Measurements from ENCODE around the gene CDH12.

CDH12 gene

DNA sequence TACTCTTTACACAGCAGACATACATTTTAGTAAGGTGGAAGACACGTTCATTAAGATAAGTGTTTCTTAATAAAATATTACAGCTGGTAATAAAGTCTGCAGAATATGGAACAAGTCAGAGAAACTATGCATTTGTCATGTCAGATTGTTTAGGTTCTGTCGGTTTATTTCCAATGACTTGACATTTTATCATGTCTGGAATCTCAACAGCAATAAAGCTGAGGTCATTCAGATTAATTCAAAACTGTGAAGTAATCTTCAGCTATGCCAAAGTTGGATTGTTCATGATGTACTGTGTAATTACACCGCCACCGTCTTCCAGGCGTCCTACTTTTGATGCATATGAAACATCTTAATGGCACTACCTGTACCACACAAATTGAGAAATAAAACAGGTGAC, 1032.6 kb downstream of the CDH12 start:
- H4K8ac ChIP-seq (ENCODE audit: low read depth, low read length), result no peak overlapping the region
- WGBS (ENCODE audit: extremely low coverage, insufficient coverage, insufficient read length), result no CpG with 5 or more reads among the region's 5 CpGs
- H3K4ac ChIP-seq (ENCODE audit: low read depth, low read length), result no peak overlapping the region
- H3K9ac ChIP-seq (ENCODE audit: low read length), result no peak overlapping the region
- no peaks in the 10 kb centered on the region for H3K9me3 ChIP-seq (ENCODE audit: insufficient read depth, low read depth, low read length)
- no peaks in the 10 kb centered on the region for H3K79me1 ChIP-seq (ENCODE audit: low read length)
- no peak overlapping the region for H3K4me3 ChIP-seq (ENCODE audit: low read depth, low read length)
- H2BK5ac ChIP-seq (ENCODE audit: low read depth, low read length, poor library complexity), result no peak overlapping the region
- no peak overlapping the region for H3K18ac ChIP-seq (ENCODE audit: low read length)
- no peaks in the 10 kb centered on the region for H3K4me1 ChIP-seq (ENCODE audit: control insufficient read depth in 1 of 2, insufficient read depth in 2 of 2, low read length in 2 of 2)
- no peak overlapping the region for H3K4me2 ChIP-seq (ENCODE audit: low read length)
- no peak overlapping the region for H2BK12ac ChIP-seq (ENCODE audit: low read length)
- H4K91ac ChIP-seq (ENCODE audit: low read depth, low read length), result no peak overlapping the region
- H3K27ac ChIP-seq (ENCODE audit: low read depth, low read length), result no peak overlapping the region
- no peaks in the 10 kb centered on the region for H3K36me3 ChIP-seq (ENCODE audit: control insufficient read depth in 1 of 2, insufficient read depth in 2 of 2, low read length in 2 of 2)
- no peak overlapping the region for H2BK120ac ChIP-seq (ENCODE audit: insufficient read depth, low read length, poor library complexity)
- no peak overlapping the region for H2AK5ac ChIP-seq (ENCODE audit: low read length)
- no peak overlapping the region for H2AFZ ChIP-seq (ENCODE audit: insufficient read depth, low read length, poor library complexity)
- no peaks in the 10 kb centered on the region for H3K27me3 ChIP-seq (ENCODE audit: insufficient read depth, low read length)
- no peak overlapping the region for H3K23ac ChIP-seq (ENCODE audit: low read length)
- no peaks in the 10 kb centered on the region for H3K79me2 ChIP-seq (ENCODE audit: control insufficient read depth, insufficient read depth, low read length, poor library complexity)
- no peak overlapping the region for H3K14ac ChIP-seq (ENCODE audit: low read length)
- H4K12ac ChIP-seq (ENCODE audit: low read depth, low read length), result no peak overlapping the region
- DNase-seq, result no peak

DNA sequence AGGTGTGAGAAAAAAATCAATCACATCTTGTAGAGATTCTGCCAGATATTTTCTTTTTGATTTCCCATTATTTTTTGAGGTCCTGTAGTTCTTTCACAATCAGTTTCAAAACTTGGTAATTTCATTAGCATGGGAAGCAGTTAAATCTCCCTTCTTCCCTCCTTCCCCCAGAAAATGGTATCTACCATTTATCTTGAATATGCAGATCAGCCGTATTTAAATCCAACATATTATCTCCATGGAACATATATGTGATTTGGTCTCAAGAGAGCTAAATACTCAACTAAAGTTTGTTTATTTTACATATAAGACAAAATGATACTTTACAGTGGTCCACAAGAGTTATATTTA, 1034.8 kb downstream of the CDH12 start:
- no peaks in the 10 kb centered on the region for H3K27me3 ChIP-seq (ENCODE audit: insufficient read depth, low read length)
- no CpG with 5 or more reads among the region's 1 CpG for WGBS (ENCODE audit: extremely low coverage, insufficient coverage, insufficient read length)
- H4K8ac ChIP-seq (ENCODE audit: low read depth, low read length), result no peak overlapping the region
- H3K14ac ChIP-seq (ENCODE audit: low read length), result no peak overlapping the region
- no peak overlapping the region for H4K12ac ChIP-seq (ENCODE audit: low read depth, low read length)
- H3K36me3 ChIP-seq (ENCODE audit: control insufficient read depth in 1 of 2, insufficient read depth in 2 of 2, low read length in 2 of 2), result no peaks in the 10 kb centered on the region
- no peaks in the 10 kb centered on the region for H3K79me2 ChIP-seq (ENCODE audit: control insufficient read depth, insufficient read depth, low read length, poor library complexity)
- no peak overlapping the region for H3K18ac ChIP-seq (ENCODE audit: low read length)
- no peak overlapping the region for H2BK12ac ChIP-seq (ENCODE audit: low read length)
- no peak overlapping the region for H2BK120ac ChIP-seq (ENCODE audit: insufficient read depth, low read length, poor library complexity)
- H3K4ac ChIP-seq (ENCODE audit: low read depth, low read length), result no peak overlapping the region
- H3K79me1 ChIP-seq (ENCODE audit: low read length), result no peaks in the 10 kb centered on the region
- no peak overlapping the region for H2BK5ac ChIP-seq (ENCODE audit: low read depth, low read length, poor library complexity)
- H2AK5ac ChIP-seq (ENCODE audit: low read length), result no peak overlapping the region
- no peak for DNase-seq
- no peak overlapping the region for H3K23ac ChIP-seq (ENCODE audit: low read length)
- H3K27ac ChIP-seq (ENCODE audit: low read depth, low read length), result no peak overlapping the region
- H3K4me3 ChIP-seq (ENCODE audit: low read depth, low read length), result no peak overlapping the region
- no peak overlapping the region for H3K4me2 ChIP-seq (ENCODE audit: low read length)
- no peak overlapping the region for H4K91ac ChIP-seq (ENCODE audit: low read depth, low read length)
- H2AFZ ChIP-seq (ENCODE audit: insufficient read depth, low read length, poor library complexity), result no peak overlapping the region
- H3K9ac ChIP-seq (ENCODE audit: low read length), result no peak overlapping the region
- H3K4me1 ChIP-seq (ENCODE audit: control insufficient read depth in 1 of 2, insufficient read depth in 2 of 2, low read length in 2 of 2), result no peaks in the 10 kb centered on the region
- no peaks in the 10 kb centered on the region for H3K9me3 ChIP-seq (ENCODE audit: insufficient read depth, low read depth, low read length)

DNA sequence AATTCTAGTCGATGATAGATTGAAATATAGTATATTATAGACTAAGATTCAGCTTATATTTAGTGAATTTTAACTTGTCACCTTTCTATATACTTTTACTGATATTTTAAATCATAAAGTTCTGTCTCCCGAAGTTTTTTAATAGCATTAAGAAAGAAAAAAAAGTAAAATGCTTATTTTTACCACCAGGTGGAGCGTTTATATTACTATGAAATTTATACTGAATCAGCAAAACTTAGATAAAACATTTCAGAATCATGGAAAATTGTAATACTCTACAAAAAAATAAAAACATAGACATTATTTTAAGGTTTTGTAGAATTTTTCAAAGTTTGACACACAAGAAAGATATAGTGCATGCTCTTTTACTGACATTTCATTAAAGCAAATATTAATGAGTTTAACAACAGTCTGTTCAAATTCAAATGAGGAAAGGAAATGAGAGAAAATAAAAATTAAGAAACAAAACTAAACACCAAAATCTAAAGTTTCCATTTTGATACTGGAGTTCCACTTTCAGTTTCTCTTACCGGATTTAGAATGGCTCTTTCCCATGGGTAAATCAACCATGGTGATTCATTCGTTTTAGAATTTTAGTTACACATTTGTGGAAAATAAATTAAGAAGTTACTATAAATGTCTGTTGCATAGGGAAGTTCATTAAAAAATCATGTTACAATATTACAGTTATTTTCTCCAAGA, 1035.3 kb downstream of the CDH12 start:
- peak in 1 of 2 donors; percentile 42 for DNase-seq
- Histone ChIP-seq H2AFZ (ENCODE audit: insufficient read depth, low read length, poor library complexity) (no peak overlapping the region), H2BK5ac (ENCODE audit: low read depth, low read length, poor library complexity) (no peak overlapping the region), H3K4ac (ENCODE audit: low read depth, low read length) (no peak overlapping the region), H3K23ac (ENCODE audit: low read length) (no peak overlapping the region), H3K79me2 (ENCODE audit: control insufficient read depth, insufficient read depth, low read length, poor library complexity) (no peaks in the 10 kb centered on the region), H4K8ac (ENCODE audit: low read depth, low read length) (no peak overlapping the region), H3K4me1 (ENCODE audit: control insufficient read depth in 1 of 2, insufficient read depth in 2 of 2, low read length in 2 of 2) (no peaks in the 10 kb centered on the region), H2BK120ac (ENCODE audit: insufficient read depth, low read length, poor library complexity) (no peak overlapping the region), H2AK5ac (ENCODE audit: low read length) (no peak overlapping the region), H3K4me2 (ENCODE audit: low read length) (no peak overlapping the region), H3K14ac (ENCODE audit: low read length) (no peak overlapping the region), H3K18ac (ENCODE audit: low read length) (no peak overlapping the region), H3K36me3 (ENCODE audit: control insufficient read depth in 1 of 2, insufficient read depth in 2 of 2, low read length in 2 of 2) (no peaks in the 10 kb centered on the region), H3K79me1 (ENCODE audit: low read length) (no peaks in the 10 kb centered on the region), H2BK12ac (ENCODE audit: low read length) (no peak overlapping the region), H4K12ac (ENCODE audit: low read depth, low read length) (no peak overlapping the region), H3K27ac (ENCODE audit: low read depth, low read length) (no peak overlapping the region), H3K27me3 (ENCODE audit: insufficient read depth, low read length) (no peaks in the 10 kb centered on the region), H3K9ac (ENCODE audit: low read length) (no peak overlapping the region), H4K91ac (ENCODE audit: low read depth, low read length) (no peak overlapping the region), H3K9me3 (ENCODE audit: insufficient read depth, low read depth, low read length) (no peaks in the 10 kb centered on the region), H3K4me3 (ENCODE audit: low read depth, low read length) (no peak overlapping the region)
- no CpG with 5 or more reads among the region's 5 CpGs for WGBS (ENCODE audit: extremely low coverage, insufficient coverage, insufficient read length)

DNA sequence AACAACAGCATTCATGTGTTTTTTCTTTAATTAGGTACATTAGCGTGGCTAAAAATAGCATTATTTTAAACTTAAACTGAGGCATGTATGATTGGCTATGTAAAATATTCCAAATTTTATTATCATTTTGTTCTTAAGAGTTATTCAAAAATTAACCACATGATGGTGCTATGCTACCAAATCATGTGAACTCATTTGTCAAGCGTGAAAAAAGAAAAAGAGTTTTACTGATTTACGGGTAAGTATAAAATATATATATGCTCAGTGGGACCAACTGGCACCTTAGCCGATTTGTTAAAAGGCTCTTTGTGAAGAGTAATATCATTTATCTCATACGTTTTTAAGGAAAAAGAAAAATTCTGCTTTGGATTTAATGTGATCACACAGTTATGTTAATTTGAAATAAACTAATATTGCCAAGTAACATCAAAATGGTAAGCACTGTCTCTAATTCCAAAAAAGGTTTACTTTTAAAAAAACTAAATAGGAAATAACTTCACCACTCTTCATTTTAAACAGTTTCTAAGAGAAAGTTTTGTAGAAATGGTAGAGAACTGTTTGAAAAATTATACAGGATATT, 1042.3 kb downstream of the CDH12 start:
- H3K4ac ChIP-seq (ENCODE audit: low read depth, low read length), result no peak overlapping the region
- no peak overlapping the region for H3K27ac ChIP-seq (ENCODE audit: low read depth, low read length)
- H4K91ac ChIP-seq (ENCODE audit: low read depth, low read length), result no peak overlapping the region
- H4K12ac ChIP-seq (ENCODE audit: low read depth, low read length), result no peak overlapping the region
- H3K4me3 ChIP-seq (ENCODE audit: low read depth, low read length), result no peak overlapping the region
- no peak overlapping the region for H3K14ac ChIP-seq (ENCODE audit: low read length)
- no peak overlapping the region for H2BK12ac ChIP-seq (ENCODE audit: low read length)
- H3K23ac ChIP-seq (ENCODE audit: low read length), result no peak overlapping the region
- no peaks in the 10 kb centered on the region for H3K79me2 ChIP-seq (ENCODE audit: control insufficient read depth, insufficient read depth, low read length, poor library complexity)
- no peak overlapping the region for H2BK120ac ChIP-seq (ENCODE audit: insufficient read depth, low read length, poor library complexity)
- H2AFZ ChIP-seq (ENCODE audit: insufficient read depth, low read length, poor library complexity), result no peak overlapping the region
- no peak overlapping the region for H4K8ac ChIP-seq (ENCODE audit: low read depth, low read length)
- no peak overlapping the region for H2AK5ac ChIP-seq (ENCODE audit: low read length)
- no peaks in the 10 kb centered on the region for H3K79me1 ChIP-seq (ENCODE audit: low read length)
- H3K4me2 ChIP-seq (ENCODE audit: low read length), result no peak overlapping the region
- no CpG with 5 or more reads among the region's 5 CpGs for WGBS (ENCODE audit: extremely low coverage, insufficient coverage, insufficient read length)
- H3K36me3 ChIP-seq (ENCODE audit: control insufficient read depth in 1 of 2, insufficient read depth in 2 of 2, low read length in 2 of 2), result no peaks in the 10 kb centered on the region
- H3K18ac ChIP-seq (ENCODE audit: low read length), result no peak overlapping the region
- H3K27me3 ChIP-seq (ENCODE audit: insufficient read depth, low read length), result no peaks in the 10 kb centered on the region
- no peaks in the 10 kb centered on the region for H3K9me3 ChIP-seq (ENCODE audit: insufficient read depth, low read depth, low read length)
- no peak overlapping the region for H2BK5ac ChIP-seq (ENCODE audit: low read depth, low read length, poor library complexity)
- peaks cover 0 to 2% of the 10 kb centered on the region in 2 experiments for H3K4me1 ChIP-seq (ENCODE audit: control insufficient read depth in 1 of 2, insufficient read depth in 2 of 2, low read length in 2 of 2)
- DNase-seq, result peak in 1 of 2 donors; percentile 67
- H3K9ac ChIP-seq (ENCODE audit: low read length), result no peak overlapping the region

Data from trophoblast cell (in vitro differentiated cells and primary cell).